SK-N-SH (cell line): ENCODE results near the gene GULP1. TPM values are rescaled to one million over a fixed set of nuclear protein-coding genes. Genes with fewer than 3 reads are reported as not detected.

ENCODE experiments used
- CTCF ChIA-PET: fragments of 300-600, 350-600 bp; formaldehyde crosslinking; extraction: SDS; loops from one replicate; lab custom pipeline; 2021; lab: Yijun Ruan, JAX
- POLR2A ChIA-PET: fragments of 350-600 bp; sonication (Branson Sonifier 250); formaldehyde crosslinking; extraction: SDS; loops from one replicate; lab custom pipeline; 2020; ENCODE audit warnings: antibody characterized with exemption, inconsistent platforms; lab: Yijun Ruan, JAX
- DNase-seq: peaks from one replicate; pipeline ENCODE4 v3.0.0; 2012
- H2AFZ ChIP-seq: fragments of 200-600 bp; sonication (generic); 2 replicates; pipeline ENCODE4 v1.8.1; 2016; ENCODE audit warnings: antibody characterized with exemption, mild to moderate bottlenecking, low read depth
- H3F3A ChIP-seq: fragments of 200-600 bp; sonication (generic); replicated peaks from 2 replicates; pipeline ENCODE3; 2016; ENCODE audit warnings: antibody characterized with exemption, mild to moderate bottlenecking; ENCODE audit not compliant: insufficient read depth
- H3K27ac ChIP-seq, 2 experiments: fragments of 200-500 bp in 1 of 2; fragments of 200-600 bp in 1 of 2; sonication (Bioruptor generic) in 1 of 2; sonication (generic), shearing (Covaris generic) in 1 of 2; 2 replicates each; pipeline versions ENCODE4 v1.5.1 to v1.6.1; 2014 to 2016; ENCODE audit warnings: low read depth in 2 of 2, inconsistent platforms in 1 of 2, low read length in 1 of 2, mild to moderate bottlenecking in 1 of 2, mixed read lengths in 1 of 2
- H3K27me3 ChIP-seq: fragments of 200-600 bp; sonication (generic), shearing (Covaris generic); 2 replicates; pipeline ENCODE4 v1.6.1; 2016; ENCODE audit warnings: mixed run types; ENCODE audit not compliant: insufficient read depth
- H3K36me3 ChIP-seq, 2 experiments: fragments of 200-500 bp in 1 of 2; fragments of 200-600 bp in 1 of 2; sonication (Bioruptor generic) in 1 of 2; sonication (generic) in 1 of 2; replicated peaks in 1 of 2; 2 replicates each; pipeline versions ENCODE3 to v1.5.1; 2014 to 2016; ENCODE audit warnings: low read length in 1 of 2, mild to moderate bottlenecking in 1 of 2; ENCODE audit not compliant: insufficient read depth in 2 of 2, control insufficient read depth in 1 of 2
- H3K4me1 ChIP-seq, 2 experiments: fragments of 200-500 bp in 1 of 2; fragments of 200-600 bp in 1 of 2; sonication (Bioruptor generic) in 1 of 2; sonication (generic), shearing (Covaris generic) in 1 of 2; 2 replicates each; pipeline versions ENCODE4 v1.5.1 to v1.6.1; 2014 to 2016; ENCODE audit warnings: low read depth in 1 of 2, low read length in 1 of 2, mixed run types in 1 of 2; ENCODE audit not compliant: insufficient read depth in 2 of 2, control insufficient read depth in 1 of 2
- H3K4me2 ChIP-seq: fragments of 200-600 bp; sonication (generic), shearing (Covaris generic); 2 replicates; pipeline ENCODE4 v1.6.1; 2017; ENCODE audit warnings: mixed run types
- H3K4me3 ChIP-seq, 2 experiments: fragments of 200-500 bp in 1 of 2; fragments of 200-600 bp in 1 of 2; sonication (Bioruptor generic) in 1 of 2; sonication (generic), shearing (Covaris generic) in 1 of 2; 2 replicates each; pipeline versions ENCODE4 v1.5.1 to v1.8.1; 2014 to 2016; ENCODE audit warnings: low read depth in 2 of 2, inconsistent platforms in 1 of 2, low read length in 1 of 2, mild to moderate bottlenecking in 1 of 2, mixed read lengths in 1 of 2, moderate library complexity in 1 of 2
- H3K79me2 ChIP-seq: fragments of 200-600 bp; sonication (generic); 2 replicates; pipeline ENCODE4 v1.8.1; 2017; ENCODE audit warnings: mild to moderate bottlenecking; ENCODE audit not compliant: insufficient read depth
- H3K9ac ChIP-seq: fragments of 200-600 bp; sonication (generic); 2 replicates; pipeline ENCODE4 v1.6.1; 2017; ENCODE audit warnings: mixed run types
- H3K9me2 ChIP-seq: fragments of 200-600 bp; sonication (generic); 2 replicates; pipeline ENCODE4 v1.6.1; 2017; ENCODE audit warnings: mixed run types
- H3K9me3 ChIP-seq: fragments of 200-600 bp; sonication (generic); 2 replicates; pipeline ENCODE4 v1.6.1; 2017; ENCODE audit warnings: mixed run types, mild to moderate bottlenecking, moderate library complexity
- H4K20me1 ChIP-seq: fragments of 200-600 bp; sonication (generic); 2 replicates; pipeline ENCODE4 v1.6.1; 2017; ENCODE audit warnings: mild to moderate bottlenecking, mixed run types; ENCODE audit not compliant: insufficient read depth
- CHD2 ChIP-seq: fragments of 150-350 bp; IDR thresholded peaks from 2 replicates; pipeline ENCODE4 v1.6.1; 2018; ENCODE audit warnings: low read length; ENCODE audit not compliant: partially characterized antibody
- EZH2phosphoT487 ChIP-seq: fragments of 200-600 bp; sonication (generic); IDR thresholded peaks from 2 replicates; pipeline ENCODE4 v1.6.1; 2017; ENCODE audit warnings: low read depth, mixed run types, mild to moderate bottlenecking, antibody characterized with exemption, moderate library complexity, borderline replicate concordance
- FOSL2 ChIP-seq: IDR thresholded peaks from 2 replicates; pipeline ENCODE4 v1.4.0; 2012; ENCODE audit warnings: low read depth, mild to moderate bottlenecking, moderate library complexity, borderline replicate concordance
- FOXM1 ChIP-seq: IDR thresholded peaks from 2 replicates; pipeline ENCODE4 v1.4.0; 2012; ENCODE audit warnings: low read depth, mild to moderate bottlenecking
- GABPA ChIP-seq: IDR thresholded peaks from 2 replicates; pipeline ENCODE4 v1.4.0; 2012; ENCODE audit warnings: low read depth, mild to moderate bottlenecking
- MEF2A ChIP-seq: IDR thresholded peaks from 2 replicates; pipeline ENCODE4 v1.4.0; 2012; ENCODE audit warnings: low read depth, borderline replicate concordance
- NFIC ChIP-seq: IDR thresholded peaks from 2 replicates; pipeline ENCODE4 v1.4.0; 2012; ENCODE audit warnings: borderline replicate concordance
- RAD21 ChIP-seq: IDR thresholded peaks from 2 replicates; pipeline ENCODE4 v1.6.1; 2012; ENCODE audit warnings: mild to moderate bottlenecking, low read length
- TCF12 ChIP-seq: IDR thresholded peaks from 2 replicates; pipeline ENCODE4 v1.4.0; 2012
- USF2 ChIP-seq: fragments of 150-350 bp; IDR thresholded peaks from 2 replicates; pipeline ENCODE4 v1.6.1; 2017; ENCODE audit warnings: antibody characterized with exemption, low read length, low read depth, borderline replicate concordance
- YY1 ChIP-seq: IDR thresholded peaks from 2 replicates; pipeline ENCODE4 v1.4.0; 2012; ENCODE audit warnings: low read depth, mild to moderate bottlenecking
- WGBS: methylation state at CpG from one replicate; pipeline ENCODE4 v1.1.6; 2017; ENCODE audit warnings: low lambda C conversion rate; 5-methylcytosine and 5-hydroxymethylcytosine counted together
- polyA plus RNA-seq, 3 experiments: library from polyadenylated mRNA; depleted of rRNA; stranded (reverse); fragments of >200 nt; gene quantifications; 2 replicates each; pipeline ENCODE4 v1.2.3, GENCODE V29; 2012
- TF ChIP-seq, protein P1 (sequence below): IDR thresholded peaks from 2 replicates; pipeline ENCODE4 v1.4.0; 2012; ENCODE audit warnings: low read depth, borderline replicate concordance

The GULP1 gene
- polyA plus RNA-seq, 1 of the 3 experiments (the other 2 are of a cell fraction): 33.8 TPM

GRCh38 chr2:188406414-188406813, 114.7 kb downstream of the GULP1 start:
- H3K4me2 ChIP-seq: no peak overlapping the region
- WGBS: 95% methylated on average over 1 of the region's 1 CpG
- DNase-seq: no peak
- no peak overlapping the region for H3K4me3 ChIP-seq
- H3K9ac ChIP-seq: no peak overlapping the region
- H2AFZ ChIP-seq: no peak overlapping the region
- ChIA-PET CTCF (interaction anchor here (1.2 to 2.6 kb wide), 3 partner anchors 9 to 105 kb away, joined by 4 to 8 read pairs (median 4); no protein-coding TSS in a partner anchor), POLR2A (no interaction called here)
- peaks cover 20% of the 10 kb centered on the region for H3K9me3 ChIP-seq
- no peak overlapping the region for H3K27ac ChIP-seq
- H3K36me3 ChIP-seq: peaks cover 5 to 19% of the 10 kb centered on the region in 2 experiments
- H3K27me3 ChIP-seq: no peaks in the 10 kb centered on the region
- TF ChIP-seq USF2 (no peak), TCF12 (no peak), MEF2A (no peak), FOSL2 (no peak), NFIC (no peak), EZH2phosphoT487 (no peak), FOXM1 (no peak)
- no peaks in the 10 kb centered on the region for H4K20me1 ChIP-seq
- peaks cover 16% of the 10 kb centered on the region for H3F3A ChIP-seq
- H3K4me1 ChIP-seq: no peaks in the 10 kb centered on the region
- peaks cover 14% of the 10 kb centered on the region; the same call in 1 of the 2 replicates for H3K79me2 ChIP-seq
- H3K9me2 ChIP-seq: no peaks in the 10 kb centered on the region

DNA sequence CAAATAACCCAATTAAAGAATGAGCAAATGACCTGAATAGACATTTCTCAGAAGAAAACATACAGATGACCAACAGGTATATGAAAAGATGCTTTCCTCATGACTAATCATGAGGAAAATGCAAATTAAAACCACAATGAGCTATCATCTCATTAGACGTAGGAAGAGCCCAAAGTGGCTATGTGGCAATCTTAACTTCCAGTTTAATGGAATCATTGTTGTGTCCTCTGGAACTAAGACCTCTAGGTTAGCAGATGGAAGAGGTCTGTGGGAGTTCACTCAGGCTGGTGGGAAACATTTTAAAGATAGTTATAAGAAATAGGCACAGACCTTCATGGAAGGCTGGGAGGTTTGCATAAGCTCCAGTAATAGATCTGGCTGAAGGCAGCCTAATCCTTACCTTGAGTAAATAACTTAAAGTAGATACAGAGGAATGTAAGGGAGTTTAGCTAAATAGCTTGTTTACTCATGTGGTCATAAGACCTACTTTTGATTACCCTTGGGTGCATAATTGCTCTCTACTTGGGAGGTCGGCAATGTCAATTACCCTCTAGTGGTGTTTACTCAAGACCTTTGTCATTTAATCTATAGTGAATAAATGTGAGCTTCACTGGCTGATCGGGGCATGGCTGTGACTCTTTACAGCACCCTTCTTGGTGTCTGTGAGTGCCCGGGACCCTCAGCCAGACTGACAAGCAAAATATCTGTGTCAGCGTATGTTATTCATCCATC, 119.0 kb downstream of the GULP1 start:
- POLR2A ChIA-PET: no interaction called here
- Histone ChIP-seq H3K27ac (no peak overlapping the region), H3K79me2 (peaks cover 7% of the 10 kb centered on the region; the same call in 1 of the 2 replicates), H3F3A (peaks cover 8% of the 10 kb centered on the region), H3K9me2 (no peaks in the 10 kb centered on the region), H3K4me2 (no peak overlapping the region), H3K36me3 (peaks cover 0 to 16% of the 10 kb centered on the region in 2 experiments), H3K9ac (no peak overlapping the region), H3K4me1 (peaks cover 10 to 12% of the 10 kb centered on the region in 2 experiments; a peak in 2 of 4 replicates), H3K27me3 (no peaks in the 10 kb centered on the region), H2AFZ (no peak overlapping the region), H3K9me3 (peaks cover 20% of the 10 kb centered on the region), H3K4me3 (no peak overlapping the region), H4K20me1 (no peaks in the 10 kb centered on the region)
- no peak for DNase-seq
- CTCF ChIA-PET: no interaction called here
- TF ChIP-seq GABPA (no peak), CHD2 (no peak), YY1 (no peak), RAD21 (no peak)
- TF ChIP-seq, protein P1, sequence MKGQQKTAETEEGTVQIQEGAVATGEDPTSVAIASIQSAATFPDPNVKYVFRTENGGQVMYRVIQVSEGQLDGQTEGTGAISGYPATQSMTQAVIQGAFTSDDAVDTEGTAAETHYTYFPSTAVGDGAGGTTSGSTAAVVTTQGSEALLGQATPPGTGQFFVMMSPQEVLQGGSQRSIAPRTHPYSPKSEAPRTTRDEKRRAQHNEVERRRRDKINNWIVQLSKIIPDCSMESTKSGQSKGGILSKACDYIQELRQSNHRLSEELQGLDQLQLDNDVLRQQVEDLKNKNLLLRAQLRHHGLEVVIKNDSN: no peak
- 83% methylated on average over 5 of the region's 5 CpGs for WGBS
